Amniotic epithelial cell (primary cell): ENCODE data around the gene EMC8.
"Not testable (repeated sequence)": the region's sequence is repeated elsewhere in the genome, so short reads cannot be mapped to it uniquely, and the experiment has no call there.

Experiments
- DNase-seq: peaks from one replicate; pipeline ENCODE4 v3.0.0-alpha.2; 2010; ENCODE audit warnings: low read depth

Gene EMC8

GRCh38 chr16:85812031-85812807, 12.9 kb upstream of the EMC8 start:
- DNase-seq = no peak

GRCh38 chr16:85810742-85811115, 11.4 kb upstream of the EMC8 start:
- no peak for DNase-seq

DNA sequence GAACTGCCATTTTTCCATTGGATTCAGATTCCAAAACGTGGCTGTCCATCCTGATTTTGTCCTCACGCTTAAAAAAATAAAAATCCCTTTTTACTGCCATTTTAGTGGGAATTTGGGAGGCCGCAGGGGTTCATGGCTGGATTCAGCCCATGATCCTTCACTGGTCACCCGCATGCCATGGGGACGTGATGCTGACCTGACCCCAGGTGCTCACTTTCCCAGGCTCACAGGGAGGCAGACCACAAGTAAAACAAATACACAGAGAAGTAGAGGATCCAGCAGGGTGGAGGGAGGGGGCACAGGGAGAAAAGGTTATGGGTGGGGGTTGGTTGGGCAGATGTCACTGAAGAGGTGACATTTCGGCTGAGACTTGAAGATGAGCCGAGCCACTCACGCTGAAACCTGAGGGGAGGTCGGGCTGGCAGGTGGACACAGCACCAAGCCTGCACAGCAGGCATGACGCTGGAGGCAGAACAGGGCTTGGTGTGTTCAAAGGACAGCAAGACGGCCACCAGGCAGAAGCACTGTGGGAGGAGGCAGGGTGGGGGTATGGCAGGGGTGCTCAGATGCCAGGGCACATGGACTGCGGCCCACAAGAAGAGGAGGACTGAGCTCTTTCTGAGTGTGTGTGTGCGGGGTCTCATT, 10.9 kb upstream of the EMC8 start:
- DNase-seq = no peak

- DNase-seq = no peak
These were observed 10.3 kb upstream of the EMC8 start for GRCh38 chr16:85809645-85810044.

- no peak for DNase-seq
These were observed 9.6 kb upstream of the EMC8 start for GRCh38 chr16:85808926-85809325.

- not testable (repeated sequence) for DNase-seq
These were observed 8.8 kb upstream of the EMC8 start for GRCh38 chr16:85808104-85808503.

DNA sequence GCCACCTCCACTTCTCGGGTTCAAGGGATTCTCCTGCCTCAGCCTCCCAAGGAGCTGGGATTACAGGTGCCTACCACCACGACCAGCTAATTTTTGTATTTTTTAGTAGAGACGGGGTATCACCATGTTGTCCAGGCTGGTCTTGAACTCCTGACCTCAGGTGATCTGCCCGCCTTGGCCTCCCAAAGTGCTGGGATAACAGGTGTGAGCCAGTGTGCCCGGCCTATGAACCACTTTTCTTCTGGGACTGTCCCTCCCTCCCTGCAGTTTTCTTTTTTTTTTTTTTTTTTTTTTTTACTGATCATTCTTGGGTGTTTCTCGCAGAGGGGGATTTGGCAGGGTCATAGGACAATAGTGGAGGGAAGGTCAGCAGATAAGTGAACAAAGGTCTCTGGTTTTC, 8.0 kb upstream of the EMC8 start:
- DNase-seq = not testable (repeated sequence)

- no peak for DNase-seq
These were observed 7.2 kb upstream of the EMC8 start for GRCh38 chr16:85806539-85806938.

DNA sequence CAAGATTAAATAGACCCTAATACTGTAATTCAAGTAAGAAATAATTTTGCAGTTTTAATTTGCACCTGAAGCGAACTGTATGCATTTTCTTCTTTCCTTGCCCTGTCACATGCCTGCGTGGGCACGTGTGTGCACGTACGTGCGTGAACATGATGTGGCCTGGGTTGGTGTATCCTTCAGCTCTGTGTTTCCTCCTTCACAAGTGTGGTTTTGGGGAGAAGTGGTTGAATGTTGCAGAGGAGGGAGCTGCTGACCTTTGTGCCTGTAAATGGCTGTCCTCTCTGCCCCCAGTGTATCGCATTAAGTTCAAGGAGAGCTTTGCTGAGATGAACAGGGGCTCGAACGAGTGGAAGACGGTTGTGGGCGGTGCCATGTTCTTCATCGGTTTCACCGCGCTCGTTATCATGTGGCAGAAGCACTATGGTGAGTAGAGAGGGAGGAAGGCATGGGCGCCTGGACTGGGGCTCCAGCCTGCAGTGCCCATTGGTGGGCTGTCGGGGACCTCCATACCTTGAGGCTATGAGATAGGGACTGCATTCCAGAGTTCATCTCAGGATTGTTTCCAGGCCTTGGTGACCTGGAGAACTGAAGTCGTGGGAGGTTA, 6.2 kb upstream of the EMC8 start:
- DNase-seq = no peak

GRCh38 chr16:85803570-85803969, 4.2 kb upstream of the EMC8 start:
- DNase-seq = no peak

- no peak for DNase-seq
These were observed 951 bp upstream of the EMC8 start for GRCh38 chr16:85800321-85800669.

DNA sequence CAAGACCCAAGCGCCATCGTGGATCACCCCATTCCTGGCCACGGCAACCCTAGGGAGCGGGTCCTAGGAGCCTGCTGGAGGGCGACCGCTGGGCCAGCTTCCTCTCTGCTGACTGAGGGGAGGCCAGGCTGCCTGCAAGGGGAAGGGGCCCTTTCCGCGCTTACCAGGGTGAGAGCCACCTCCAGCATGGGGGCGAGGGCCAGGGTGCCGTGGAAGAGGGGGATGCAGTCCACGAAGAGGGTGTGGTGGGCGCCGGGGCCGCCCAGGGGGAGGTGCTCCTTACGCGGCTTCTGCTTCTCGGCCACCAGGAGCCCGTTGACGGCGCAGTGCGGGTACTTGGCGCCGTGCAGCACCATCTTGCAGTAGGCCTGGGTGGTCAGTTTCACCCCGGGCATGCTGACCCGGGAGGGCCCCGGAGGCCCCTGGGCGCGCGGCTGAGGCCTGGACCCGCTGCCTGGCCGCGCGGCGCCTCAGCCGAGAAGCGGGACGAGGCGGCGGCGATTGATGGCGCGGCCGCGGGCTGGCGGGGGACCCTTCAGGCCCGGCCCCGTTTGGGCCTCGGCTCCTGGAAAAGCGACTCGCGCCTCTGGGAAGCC, 345 bp downstream of the EMC8 start:
- DNase-seq = no peak

DNA sequence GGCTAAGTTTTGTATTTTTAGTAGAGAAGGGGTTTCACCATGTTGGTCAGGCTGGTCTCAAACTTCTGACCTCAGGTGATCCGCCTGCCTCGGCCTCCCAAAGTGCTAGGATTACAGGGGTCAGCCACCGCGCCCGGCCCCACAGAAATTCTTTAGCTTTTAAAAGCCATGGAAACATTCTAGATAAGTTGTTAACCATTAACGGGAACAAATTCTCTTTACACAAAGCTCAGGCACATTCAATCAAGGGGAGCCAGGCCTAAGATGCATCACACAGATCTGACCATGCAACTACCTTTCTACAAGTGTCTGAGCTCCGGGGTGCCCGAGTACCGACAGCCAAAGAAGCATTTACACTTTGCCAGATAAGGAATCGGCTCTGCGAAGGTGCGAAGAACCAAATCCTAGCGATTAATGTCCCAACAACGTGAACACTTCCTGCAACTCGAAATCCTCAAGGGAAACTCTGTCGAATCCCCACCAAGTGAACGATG, 1.0 kb downstream of the EMC8 start:
- DNase-seq = no peak

DNA sequence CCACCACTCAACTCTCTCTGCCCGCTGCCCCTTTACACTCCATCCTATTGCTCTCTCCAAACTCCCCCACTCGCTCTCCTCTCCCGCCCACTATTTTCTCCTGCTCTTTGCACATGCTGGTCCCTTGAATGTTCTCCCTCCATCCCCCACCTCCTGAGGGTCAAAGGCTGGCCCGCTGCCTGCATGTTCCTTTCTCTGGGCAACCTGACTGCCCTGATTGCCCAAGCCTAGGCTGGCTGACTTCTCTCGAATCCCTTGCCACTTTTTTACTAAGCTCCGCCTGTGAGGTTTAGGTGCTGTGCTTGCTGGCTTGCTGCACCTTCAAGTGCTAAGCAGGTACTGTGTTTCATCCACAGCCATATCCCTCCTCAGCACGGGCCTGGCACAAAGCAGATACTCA, 2.7 kb downstream of the EMC8 start:
- no peak for DNase-seq

DNA sequence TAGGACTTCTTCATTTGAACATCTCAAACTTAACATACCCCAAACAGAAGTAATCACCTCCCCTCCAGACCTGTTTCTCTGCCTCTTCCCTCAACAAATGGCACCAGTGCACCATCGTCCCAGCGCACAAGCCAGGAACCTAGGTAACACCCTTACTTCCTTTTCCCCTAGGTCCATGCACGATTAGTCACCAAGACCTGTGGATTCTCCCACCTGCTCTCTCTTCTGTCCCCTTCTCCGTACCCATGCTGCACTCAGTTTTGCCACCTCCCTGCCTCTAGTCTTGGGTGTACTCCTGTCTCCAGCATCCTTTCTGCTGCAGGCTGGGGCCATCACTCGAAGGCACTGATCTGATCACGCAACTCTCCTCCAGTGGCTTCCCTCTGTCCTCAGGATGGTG, 3.2 kb downstream of the EMC8 start:
- DNase-seq = no peak

DNA sequence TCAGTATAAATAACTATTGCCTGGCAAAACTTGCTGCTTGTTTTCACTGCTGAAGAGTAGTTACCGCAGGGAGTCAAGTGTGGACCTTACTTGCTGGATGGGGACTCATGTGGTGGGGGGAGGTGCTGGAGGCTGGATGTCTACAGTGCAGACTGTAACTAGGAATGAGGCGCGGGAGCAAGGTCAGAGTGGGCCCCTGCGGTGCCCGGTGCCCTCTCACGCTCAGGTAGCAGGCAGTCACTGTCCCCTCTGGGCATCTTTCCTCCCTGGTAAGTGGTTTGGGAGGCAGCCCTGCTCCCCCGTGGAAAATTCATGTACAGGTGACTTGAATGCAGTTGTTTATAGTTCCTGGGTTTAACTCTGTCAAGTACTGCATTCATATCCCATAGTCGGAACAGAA, 4.6 kb downstream of the EMC8 start:
- DNase-seq = no peak

GRCh38 chr16:85793662-85794298, 5.6 kb downstream of the EMC8 start:
- DNase-seq = no peak

DNA sequence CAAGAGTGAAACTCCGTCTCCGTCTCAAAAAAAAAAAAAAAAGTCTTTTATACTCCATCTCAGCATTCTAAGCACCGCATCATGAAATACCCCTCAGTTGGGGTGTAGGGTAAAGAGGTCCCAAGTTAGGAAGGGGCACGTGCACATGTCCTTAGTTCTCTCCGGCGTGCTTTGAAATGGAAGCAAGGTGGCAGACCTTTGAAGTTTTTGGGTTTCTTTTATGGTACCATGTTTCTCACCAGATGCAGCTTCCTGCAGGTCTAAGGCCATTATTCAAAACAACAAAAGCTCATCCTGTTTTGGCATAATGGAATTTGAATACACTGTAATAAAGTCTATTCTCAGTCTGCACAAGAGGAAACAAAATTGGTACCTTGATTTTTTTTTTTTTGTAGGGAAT, 9.6 kb downstream of the EMC8 start:
- no peak for DNase-seq

DNA sequence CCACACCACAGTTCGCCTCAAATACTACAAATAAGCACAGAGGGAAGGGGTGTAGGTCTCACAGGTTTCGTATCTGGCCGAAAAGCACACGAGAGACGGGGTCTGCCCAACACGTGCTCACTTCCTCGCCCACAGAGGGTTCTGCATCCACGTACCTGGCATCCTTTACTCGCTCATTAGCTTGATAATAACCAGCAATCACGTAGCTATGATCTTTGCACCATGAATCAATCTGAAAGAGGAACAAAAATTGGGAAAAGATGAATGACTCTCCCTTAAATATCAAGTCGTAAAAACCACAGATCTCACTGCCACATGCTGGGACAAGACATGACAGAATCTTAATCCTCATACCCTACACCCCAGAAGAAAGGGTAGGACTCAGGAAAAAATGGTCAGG, 10.5 kb downstream of the EMC8 start:
- DNase-seq = no peak

- peak; percentile 32 for DNase-seq
These were observed 13.4 kb downstream of the EMC8 start for GRCh38 chr16:85785927-85786326.

DNA sequence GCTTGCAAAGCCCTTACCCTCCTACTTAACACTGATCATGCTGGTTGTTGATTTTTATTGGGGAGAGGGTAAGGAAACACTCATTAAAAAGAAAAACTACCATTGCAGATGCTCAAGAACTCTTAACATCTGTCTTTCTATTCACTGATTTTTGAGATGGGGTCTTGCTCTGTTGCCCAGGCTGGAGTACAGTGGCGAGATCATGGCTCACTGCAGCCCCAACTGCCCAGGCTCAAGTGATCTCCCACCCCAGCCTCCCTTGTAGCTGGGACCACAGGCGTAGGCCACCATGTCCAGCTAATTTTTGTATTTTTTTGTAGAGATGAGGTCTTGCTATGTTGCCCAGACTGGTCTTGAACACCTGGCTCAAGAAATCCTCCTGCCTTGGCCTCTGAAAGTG, 14.5 kb downstream of the EMC8 start:
- DNase-seq = no peak

DNA sequence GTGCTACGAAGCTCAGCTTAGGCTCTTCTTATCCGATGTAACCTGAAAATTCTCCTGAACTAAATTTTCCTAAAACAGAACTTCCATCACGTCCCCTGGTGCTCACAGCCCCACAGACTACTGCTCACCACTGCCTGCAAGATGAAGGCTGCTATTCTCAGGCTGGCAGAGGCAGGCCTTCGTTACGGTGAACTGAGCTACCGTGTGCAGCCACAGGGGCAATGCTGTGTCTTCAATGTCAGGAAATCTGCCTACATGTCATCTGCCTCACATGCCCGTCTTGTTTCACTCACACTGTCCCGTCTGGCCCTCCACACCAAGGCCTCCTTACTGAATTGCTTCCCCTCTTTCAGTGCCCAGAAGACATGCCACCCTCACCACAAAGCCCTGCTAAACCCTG, 15.9 kb downstream of the EMC8 start:
- no peak for DNase-seq

DNA sequence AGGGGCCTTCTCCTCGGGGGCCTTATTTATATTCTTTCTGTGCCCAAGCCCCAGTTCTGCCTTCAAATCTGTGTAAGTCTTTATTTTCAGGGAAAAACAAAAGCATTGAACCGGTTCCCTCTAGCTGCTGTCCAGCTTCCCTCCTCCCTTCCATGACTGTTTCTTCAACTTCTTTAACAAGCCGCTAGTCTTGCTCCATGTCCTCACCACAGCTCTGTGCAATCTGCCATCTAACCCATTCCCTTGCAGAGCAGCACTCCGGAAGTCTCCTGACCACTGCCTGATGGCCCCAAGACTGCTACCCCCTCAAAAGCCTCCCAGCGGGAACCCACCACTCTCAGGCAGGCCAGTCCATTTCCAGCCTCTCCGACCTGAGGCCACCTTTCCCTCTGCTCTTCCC, 16.9 kb downstream of the EMC8 start:
- DNase-seq = peak; percentile 26
